Fibroblast of lung (primary cell): ENCODE data around the gene IFT52. TPM values are rescaled to one million over a fixed set of nuclear protein-coding genes. Genes with fewer than 3 reads are reported as not detected.
A peak's percentile ranks its signal among the peaks of the same experiment; 100 is the strongest.

Source experiments
- DNase-seq, 2 donors: peaks; one replicate each; pipeline versions ENCODE4 v3.0.0 to v3.0.0-alpha.2; 2010; ENCODE audit warnings: low read depth in 2 of 2
- H2AFZ ChIP-seq: 2 replicates; pipeline ENCODE4 v1.5.1; 2012; ENCODE audit warnings: low read length, control low read depth, inconsistent platforms
- H3K27ac ChIP-seq: 2 replicates; pipeline ENCODE4 v1.5.1; 2011; ENCODE audit warnings: low read length, control low read depth; ENCODE audit not compliant: insufficient read depth
- H3K27me3 ChIP-seq: 2 replicates; pipeline ENCODE4 v1.5.1; 2011; ENCODE audit warnings: mild to moderate bottlenecking, low read length; ENCODE audit not compliant: control insufficient read depth, insufficient read depth
- H3K36me3 ChIP-seq: 2 replicates; pipeline ENCODE4 v1.5.1; 2011; ENCODE audit warnings: low read length; ENCODE audit not compliant: control insufficient read depth, insufficient read depth
- H3K4me1 ChIP-seq: 2 replicates; pipeline ENCODE4 v1.5.1; 2011; ENCODE audit warnings: low read length; ENCODE audit not compliant: control insufficient read depth, insufficient read depth; ENCODE audit errors: extremely low read depth
- H3K4me2 ChIP-seq: 2 replicates; pipeline ENCODE4 v1.5.1; 2011; ENCODE audit warnings: low read length, control low read depth; ENCODE audit not compliant: insufficient read depth; ENCODE audit errors: extremely low read depth
- H3K4me3 ChIP-seq, 4 experiments: fragments of 200-600 bp in 1 of 4; sonication (generic) in 1 of 4; replicated peaks in 1 of 4; 2 replicates each; pipeline ENCODE4 v1.5.1; 2011 to 2016; ENCODE audit warnings: low read length in 4 of 4, low read depth in 3 of 4, mild to moderate bottlenecking in 3 of 4, control low read depth in 2 of 4, inconsistent platforms in 1 of 4, mixed read lengths in 1 of 4; ENCODE audit not compliant: insufficient read depth in 1 of 4; ENCODE audit errors: control extremely low read depth in 1 of 4
- H3K79me2 ChIP-seq: 2 replicates; pipeline ENCODE4 v1.5.1; 2012; ENCODE audit warnings: mild to moderate bottlenecking, low read length, inconsistent platforms; ENCODE audit not compliant: control insufficient read depth, insufficient read depth
- H3K9ac ChIP-seq: 2 replicates; pipeline ENCODE4 v1.5.1; 2011; ENCODE audit warnings: mild to moderate bottlenecking, low read length, control low read depth; ENCODE audit not compliant: insufficient read depth
- H3K9me3 ChIP-seq: 2 replicates; pipeline ENCODE4 v1.5.1; 2012; ENCODE audit warnings: low read depth, low read length; ENCODE audit not compliant: control insufficient read depth, insufficient read depth
- H4K20me1 ChIP-seq: 2 replicates; pipeline ENCODE4 v1.5.1; 2011; ENCODE audit warnings: low read length; ENCODE audit not compliant: control insufficient read depth, insufficient read depth; ENCODE audit errors: extremely low read depth
- EZH2 ChIP-seq: IDR thresholded peaks from 2 replicates; pipeline ENCODE4 v1.5.1; 2012; ENCODE audit warnings: low read length, control low read depth, mild to moderate bottlenecking; ENCODE audit errors: missing control alignments
- polyA plus RNA-seq, 2 donors: library from polyadenylated mRNA; depleted of rRNA in 1 of 2; stranded (reverse) in 1 of 2; unstranded in 1 of 2; fragments of >200 nt; gene quantifications; 2 replicates each; pipeline ENCODE4 v1.2.1, GENCODE V29; 2011 to 2012; ENCODE audit warnings: missing spikeins in 1 of 2
- total RNA-seq: library from RNA; depleted of rRNA; stranded (reverse); fragments of >200 nt; gene quantifications from 2 replicates; pipeline ENCODE4 v1.2.1, GENCODE V29; 2014
- TF ChIP-seq, protein P1 (sequence below), 2 donors: IDR thresholded peaks in 1 of 2; conservative IDR thresholded peaks in 1 of 2; 1 replicate in 1 of 2; 2 replicates in 1 of 2; pipeline ENCODE4 v1.5.1; 2011 to 2012; ENCODE audit warnings: low read length in 2 of 2, control low read depth in 1 of 2, inconsistent platforms in 1 of 2, low read depth in 1 of 2, mild to moderate bottlenecking in 1 of 2

IFT52 gene
- total and polyA plus RNA-seq, 2 donors (not counting 1 experiment from before 2014, with no cell fraction given), result 38.8 to 41.9 TPM

DNA sequence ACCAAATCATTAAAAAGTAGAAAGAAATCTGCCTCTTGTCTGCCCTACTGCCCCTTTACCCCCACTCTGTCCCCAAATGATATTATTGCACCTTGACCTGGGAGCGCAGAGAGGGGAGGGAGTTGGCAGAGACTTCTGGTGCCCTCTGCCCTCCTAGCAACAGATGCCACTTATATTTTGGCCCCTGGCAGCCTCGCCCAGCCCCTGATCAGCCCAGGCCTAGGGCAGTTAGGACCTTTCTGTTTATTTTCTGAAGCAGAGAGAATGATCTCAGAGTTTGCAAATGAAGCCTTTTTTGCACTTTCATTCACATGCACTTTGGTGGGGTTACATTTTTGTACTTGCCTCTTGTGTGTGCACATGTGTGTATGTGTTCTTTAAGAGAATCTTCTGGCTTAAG lies 40.3 kb upstream of the IFT52 start:
- DNase-seq, result no peak
- no peaks in the 10 kb centered on the region for H3K79me2 ChIP-seq
- no peak for TF ChIP-seq EZH2
- TF ChIP-seq, protein P1, sequence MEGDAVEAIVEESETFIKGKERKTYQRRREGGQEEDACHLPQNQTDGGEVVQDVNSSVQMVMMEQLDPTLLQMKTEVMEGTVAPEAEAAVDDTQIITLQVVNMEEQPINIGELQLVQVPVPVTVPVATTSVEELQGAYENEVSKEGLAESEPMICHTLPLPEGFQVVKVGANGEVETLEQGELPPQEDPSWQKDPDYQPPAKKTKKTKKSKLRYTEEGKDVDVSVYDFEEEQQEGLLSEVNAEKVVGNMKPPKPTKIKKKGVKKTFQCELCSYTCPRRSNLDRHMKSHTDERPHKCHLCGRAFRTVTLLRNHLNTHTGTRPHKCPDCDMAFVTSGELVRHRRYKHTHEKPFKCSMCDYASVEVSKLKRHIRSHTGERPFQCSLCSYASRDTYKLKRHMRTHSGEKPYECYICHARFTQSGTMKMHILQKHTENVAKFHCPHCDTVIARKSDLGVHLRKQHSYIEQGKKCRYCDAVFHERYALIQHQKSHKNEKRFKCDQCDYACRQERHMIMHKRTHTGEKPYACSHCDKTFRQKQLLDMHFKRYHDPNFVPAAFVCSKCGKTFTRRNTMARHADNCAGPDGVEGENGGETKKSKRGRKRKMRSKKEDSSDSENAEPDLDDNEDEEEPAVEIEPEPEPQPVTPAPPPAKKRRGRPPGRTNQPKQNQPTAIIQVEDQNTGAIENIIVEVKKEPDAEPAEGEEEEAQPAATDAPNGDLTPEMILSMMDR (conservative IDR thresholded peaks at IDR 0.05 in 1 of 2, IDR thresholded peaks at IDR 0.05 in 1 of 2; ENCODE audit: low read depth in 1 of 2, low read length in 2 of 2), result no peak

DNA sequence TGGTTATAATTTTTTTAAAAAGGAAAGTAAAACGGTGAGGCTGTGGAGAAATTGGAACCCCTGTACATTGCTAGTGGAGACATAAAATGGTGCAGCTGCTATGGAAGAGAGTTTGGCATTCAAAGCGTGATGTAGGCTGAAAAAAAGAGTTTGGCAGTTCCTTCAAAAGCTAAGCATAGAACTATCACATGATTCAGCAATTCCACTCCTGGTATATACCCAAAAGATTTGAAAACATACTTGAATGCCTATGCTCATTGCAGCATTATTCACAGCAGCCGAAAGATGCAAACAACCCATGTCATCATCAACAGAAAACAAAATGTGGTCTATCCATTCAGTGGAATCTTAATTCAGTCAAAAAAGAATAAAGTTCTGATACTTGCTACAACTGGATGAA lies 36.4 kb upstream of the IFT52 start:
- H3K9me3 ChIP-seq, result no peaks in the 10 kb centered on the region
- H3K4me3 ChIP-seq, result no peak overlapping the region
- peak in 1 of 2 donors; percentile 24 for DNase-seq
- no peak for TF ChIP-seq EZH2
- TF ChIP-seq, protein P1 (conservative IDR thresholded peaks at IDR 0.05 in 1 of 2, IDR thresholded peaks at IDR 0.05 in 1 of 2; ENCODE audit: low read depth in 1 of 2, low read length in 2 of 2), result no peak
- H2AFZ ChIP-seq, result no peak overlapping the region
- H3K27ac ChIP-seq, result no peak overlapping the region
- no peaks in the 10 kb centered on the region for H3K4me1 ChIP-seq
- H3K27me3 ChIP-seq, result no peaks in the 10 kb centered on the region
- no peak overlapping the region for H3K9ac ChIP-seq
- no peak overlapping the region for H3K4me2 ChIP-seq
- H4K20me1 ChIP-seq, result no peaks in the 10 kb centered on the region
- no peaks in the 10 kb centered on the region for H3K36me3 ChIP-seq
- no peaks in the 10 kb centered on the region for H3K79me2 ChIP-seq

More for the DNA sequence above, 40.3 kb upstream of the IFT52 start:
- no peaks in the 10 kb centered on the region for H4K20me1 ChIP-seq
- no peak overlapping the region for H3K4me3 ChIP-seq
- no peaks in the 10 kb centered on the region for H3K36me3 ChIP-seq
- no peaks in the 10 kb centered on the region for H3K4me1 ChIP-seq
- H3K9ac ChIP-seq, result no peak overlapping the region
- H3K4me2 ChIP-seq, result no peak overlapping the region
- no peak overlapping the region for H2AFZ ChIP-seq
- H3K9me3 ChIP-seq, result no peaks in the 10 kb centered on the region
- no peaks in the 10 kb centered on the region for H3K27me3 ChIP-seq
- H3K27ac ChIP-seq, result no peak overlapping the region

DNA sequence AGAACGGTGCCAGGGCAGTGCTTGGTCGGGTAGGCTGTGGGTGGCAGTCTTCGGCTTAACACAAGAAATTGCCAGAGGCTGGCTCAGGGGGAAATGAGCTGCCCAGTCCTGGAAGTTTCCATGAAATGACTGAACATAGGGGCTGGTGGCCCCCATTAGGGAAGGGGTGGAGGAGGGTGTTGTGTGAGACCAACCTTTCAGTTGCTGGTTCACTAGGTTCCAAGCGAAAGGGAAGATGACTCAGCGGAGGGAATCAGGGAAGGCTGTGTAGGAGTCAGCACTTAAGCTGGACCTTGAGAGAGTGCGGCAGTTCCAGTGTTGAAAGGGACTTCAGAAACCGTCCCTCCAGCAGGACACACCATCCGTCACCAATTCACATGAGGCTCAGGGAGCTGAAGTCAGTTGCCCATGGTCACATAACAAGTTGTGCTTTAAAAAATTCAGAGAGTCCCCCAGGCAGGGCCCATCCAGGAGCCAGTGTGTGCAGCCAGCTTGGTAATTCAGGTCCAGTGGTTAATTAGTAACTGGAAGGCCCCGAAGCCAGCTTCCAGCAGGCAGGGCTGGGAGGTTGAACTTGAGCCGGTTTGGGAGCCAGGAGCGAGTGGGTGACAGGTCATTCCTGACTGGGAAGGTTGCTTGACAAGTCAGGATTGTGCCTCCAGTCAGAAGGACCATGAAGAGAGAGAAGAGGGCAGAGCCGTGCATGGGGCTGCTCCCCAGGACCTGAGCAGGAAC lies 32.2 kb upstream of the IFT52 start, which contains the start of gene SGK2:
Gene SGK2, plus strand, starts transcription at position 616 of the 735 bp plus-strand sequence. CDS start 7,469 bp downstream, outside the sequence.
- Histone ChIP-seq H3K4me3 (no peak within 1 kb of the TSS), H3K79me2 (no peaks in the 10 kb centered on the region), H3K4me2 (no peak within 1 kb of the TSS), H3K27ac (no peak within 1 kb of the TSS), H4K20me1 (no peaks in the 10 kb centered on the region), H2AFZ (no peak within 1 kb of the TSS), H3K9me3 (no peaks in the 10 kb centered on the region), H3K27me3 (no peaks in the 10 kb centered on the region), H3K4me1 (no peaks in the 10 kb centered on the region), H3K9ac (no peak within 1 kb of the TSS), H3K36me3 (no peaks in the 10 kb centered on the region)
- DNase-seq, result peak; percentile 30 to 67
- TF ChIP-seq, protein P1 (conservative IDR thresholded peaks at IDR 0.05 in 1 of 2, IDR thresholded peaks at IDR 0.05 in 1 of 2; ENCODE audit: low read depth in 1 of 2, low read length in 2 of 2), result no peak
- no peak for TF ChIP-seq EZH2
